Upper lobe of left lung (tissue), 4 donors: ENCODE data around the gene SMG9.

Source experiments
- EP300 ChIP-seq, 4 donors: sonication (generic); formaldehyde crosslinking; IDR thresholded peaks; one replicate each; pipeline ENCODE4 v1.5.1; 2017; ENCODE audit warnings: antibody characterized with exemption in 4 of 4, control low read depth in 2 of 4
- POLR2AphosphoS5 ChIP-seq, 2 donors: sonication (generic); formaldehyde crosslinking; IDR thresholded peaks; one replicate each; pipeline ENCODE4 v1.5.1; 2017; ENCODE audit warnings: antibody characterized with exemption in 2 of 2
- TF ChIP-seq, protein P1 (sequence below), 6 experiments: fragments of 450-650 bp in 4 of 6; fragments of 200-600 bp in 2 of 6; sonication (generic) in 2 of 6; IDR thresholded peaks; one replicate each; pipeline ENCODE4 v1.5.1; 2016 to 2019; ENCODE audit warnings: antibody characterized with exemption in 6 of 6

DNA sequence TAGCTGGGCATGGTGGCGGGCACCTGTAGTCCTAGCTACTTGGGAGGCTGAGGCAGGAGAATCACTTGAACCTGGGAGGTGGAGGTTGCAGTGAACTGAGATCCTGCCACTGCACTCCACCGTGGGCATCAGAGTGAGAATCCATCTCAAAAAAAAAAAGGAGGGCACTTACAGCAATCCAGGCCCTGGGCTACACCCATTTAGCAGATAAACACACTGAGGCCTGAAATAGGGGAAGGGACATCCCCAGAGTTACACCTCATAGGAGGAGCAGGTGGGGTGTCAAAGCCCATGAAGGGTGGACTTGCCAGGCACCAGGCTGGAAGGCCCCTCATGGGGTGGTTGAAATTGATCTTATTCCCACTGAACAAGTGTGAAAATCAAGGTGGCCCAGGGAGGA lies 70.9 kb downstream of the SMG9 start:
- TF ChIP-seq, protein P1, sequence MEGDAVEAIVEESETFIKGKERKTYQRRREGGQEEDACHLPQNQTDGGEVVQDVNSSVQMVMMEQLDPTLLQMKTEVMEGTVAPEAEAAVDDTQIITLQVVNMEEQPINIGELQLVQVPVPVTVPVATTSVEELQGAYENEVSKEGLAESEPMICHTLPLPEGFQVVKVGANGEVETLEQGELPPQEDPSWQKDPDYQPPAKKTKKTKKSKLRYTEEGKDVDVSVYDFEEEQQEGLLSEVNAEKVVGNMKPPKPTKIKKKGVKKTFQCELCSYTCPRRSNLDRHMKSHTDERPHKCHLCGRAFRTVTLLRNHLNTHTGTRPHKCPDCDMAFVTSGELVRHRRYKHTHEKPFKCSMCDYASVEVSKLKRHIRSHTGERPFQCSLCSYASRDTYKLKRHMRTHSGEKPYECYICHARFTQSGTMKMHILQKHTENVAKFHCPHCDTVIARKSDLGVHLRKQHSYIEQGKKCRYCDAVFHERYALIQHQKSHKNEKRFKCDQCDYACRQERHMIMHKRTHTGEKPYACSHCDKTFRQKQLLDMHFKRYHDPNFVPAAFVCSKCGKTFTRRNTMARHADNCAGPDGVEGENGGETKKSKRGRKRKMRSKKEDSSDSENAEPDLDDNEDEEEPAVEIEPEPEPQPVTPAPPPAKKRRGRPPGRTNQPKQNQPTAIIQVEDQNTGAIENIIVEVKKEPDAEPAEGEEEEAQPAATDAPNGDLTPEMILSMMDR (IDR thresholded peaks at IDR 0.05) = no peak
- no peak for TF ChIP-seq POLR2AphosphoS5 (IDR thresholded peaks at IDR 0.05)
- no peak for TF ChIP-seq EP300 (IDR thresholded peaks at IDR 0.05)
